Liver (tissue), 9 donors: ENCODE results near the gene PTPN9. TPM values are rescaled to one million over a fixed set of nuclear protein-coding genes. Genes with fewer than 3 reads are reported as not detected.

Experiments
- DNase-seq: peaks from one replicate; pipeline ENCODE4 v3.0.0-alpha.2; 2017; ENCODE audit warnings: low spot score
- H3K27ac ChIP-seq, 2 donors: one replicate each; pipeline ENCODE4 v1.7.0; 2013; ENCODE audit warnings: inconsistent platforms in 2 of 2, low read length in 2 of 2, control low read depth in 1 of 2, low read depth in 1 of 2, mild to moderate bottlenecking in 1 of 2
- H3K27me3 ChIP-seq, 4 donors: one replicate each; pipeline versions ENCODE4 v1.6.1 to v1.7.0; 2013; ENCODE audit warnings: low read length in 3 of 4, inconsistent platforms in 1 of 4, mild to moderate bottlenecking in 1 of 4, moderate library complexity in 1 of 4; ENCODE audit not compliant: control insufficient read depth in 4 of 4, insufficient read depth in 4 of 4
- H3K36me3 ChIP-seq, 4 donors: one replicate each; pipeline versions ENCODE4 v1.6.1 to v1.7.0; 2013; ENCODE audit warnings: low read length in 3 of 4, mild to moderate bottlenecking in 3 of 4, low read depth in 1 of 4, moderate library complexity in 1 of 4; ENCODE audit not compliant: control insufficient read depth in 4 of 4, insufficient read depth in 3 of 4
- H3K4me1 ChIP-seq, 4 donors: one replicate each; pipeline versions ENCODE4 v1.6.1 to v1.7.0; 2013; ENCODE audit warnings: low read length in 3 of 4, mild to moderate bottlenecking in 3 of 4, moderate library complexity in 1 of 4; ENCODE audit not compliant: control insufficient read depth in 4 of 4, insufficient read depth in 4 of 4
- H3K4me3 ChIP-seq, 3 donors: one replicate each; pipeline versions ENCODE4 v1.6.1 to v1.7.0; 2013; ENCODE audit warnings: low read length in 3 of 3, control low read depth in 1 of 3, low read depth in 1 of 3, mild to moderate bottlenecking in 1 of 3
- H3K9ac ChIP-seq, 2 donors: one replicate each; pipeline ENCODE4 v1.7.0; 2013; ENCODE audit warnings: low read length in 2 of 2, mild to moderate bottlenecking in 2 of 2, moderate library complexity in 2 of 2, control low read depth in 1 of 2, low read depth in 1 of 2
- H3K9me3 ChIP-seq, 4 donors: one replicate each; pipeline versions ENCODE4 v1.6.1 to v1.7.0; 2013; ENCODE audit warnings: low read length in 3 of 4; ENCODE audit not compliant: control insufficient read depth in 4 of 4
- FOXA1 ChIP-seq: IDR thresholded peaks from 2 replicates; pipeline ENCODE4 v1.6.1; 2016; ENCODE audit warnings: antibody characterized with exemption
- FOXA2 ChIP-seq: IDR thresholded peaks from 2 replicates; pipeline ENCODE4 v1.6.1; 2016; ENCODE audit warnings: antibody characterized with exemption
- GABPA ChIP-seq, 2 donors: IDR thresholded peaks in 1 of 2; conservative IDR thresholded peaks in 1 of 2; 2 replicates each; pipeline ENCODE4 v1.6.1; 2016; ENCODE audit warnings: antibody characterized with exemption in 2 of 2, mild to moderate bottlenecking in 1 of 2, moderate library complexity in 1 of 2
- HNF4A ChIP-seq, 2 donors: conservative IDR thresholded peaks; 2 replicates each; pipeline ENCODE4 v1.6.1; 2016; ENCODE audit warnings: antibody characterized with exemption in 2 of 2, mild to moderate bottlenecking in 2 of 2
- HNF4G ChIP-seq: IDR thresholded peaks from 2 replicates; pipeline ENCODE4 v1.6.1; 2016; ENCODE audit warnings: antibody characterized with exemption
- JUND ChIP-seq, 2 donors: IDR thresholded peaks; 2 replicates each; pipeline ENCODE4 v1.6.1; 2016; ENCODE audit warnings: antibody characterized with exemption in 2 of 2
- NR2F2 ChIP-seq: IDR thresholded peaks from 2 replicates; pipeline ENCODE4 v1.6.1; 2016; ENCODE audit warnings: antibody characterized with exemption
- RAD21 ChIP-seq, 2 donors: IDR thresholded peaks; 2 replicates each; pipeline ENCODE4 v1.6.1; 2016; ENCODE audit warnings: antibody characterized with exemption in 2 of 2, mild to moderate bottlenecking in 2 of 2
- RXRA ChIP-seq, 2 donors: IDR thresholded peaks; 2 replicates each; pipeline ENCODE4 v1.6.1; 2017 to 2018; ENCODE audit warnings: antibody characterized with exemption in 2 of 2, mild to moderate bottlenecking in 1 of 2
- SP1 ChIP-seq: IDR thresholded peaks from 2 replicates; pipeline ENCODE4 v1.6.1; 2018; ENCODE audit warnings: antibody characterized with exemption, mild to moderate bottlenecking
- TAF1 ChIP-seq: conservative IDR thresholded peaks from 2 replicates; pipeline ENCODE4 v1.6.1; 2016; ENCODE audit warnings: antibody characterized with exemption, mild to moderate bottlenecking
- YY1 ChIP-seq: IDR thresholded peaks from 2 replicates; pipeline ENCODE4 v1.6.1; 2016; ENCODE audit warnings: antibody characterized with exemption, mild to moderate bottlenecking
- WGBS: extraction: QIAGEN DNeasy Blood & Tissue Kit; methylation state at CpG from one replicate; pipeline ENCODE4 v1.1.7; 2013; 5-methylcytosine and 5-hydroxymethylcytosine counted together
- polyA plus RNA-seq, 2 donors: library from polyadenylated mRNA; stranded (reverse) in 1 of 2; unstranded in 1 of 2; fragments of 200-250 nt in 1 of 2; fragments of >200 nt in 1 of 2; fragmentation: Nextera tagmentation in 1 of 2; extraction: Ambion mirVana in 1 of 2; gene quantifications; one replicate each; pipeline versions ENCODE4 v1.2.1 to v1.2.3, GENCODE V29; 2013 to 2015
- total RNA-seq, 2 donors: library from RNA; depleted of rRNA; stranded (reverse); fragments of >200 nt; gene quantifications; one replicate each; pipeline ENCODE4 v1.2.3, GENCODE V29; 2014
- TF ChIP-seq, protein P1 (sequence below): IDR thresholded peaks from 2 replicates; pipeline ENCODE4 v1.6.1; 2016; ENCODE audit warnings: antibody characterized with exemption, mild to moderate bottlenecking
- TF ChIP-seq, protein P2 (sequence below): IDR thresholded peaks from 2 replicates; pipeline ENCODE4 v1.6.1; 2016; ENCODE audit warnings: antibody characterized with exemption
- TF ChIP-seq, protein P3 (sequence below): IDR thresholded peaks from 2 replicates; pipeline ENCODE4 v1.6.1; 2016; ENCODE audit warnings: antibody characterized with exemption
- TF ChIP-seq, protein P4 (sequence below): fragments of 150-350 bp; IDR thresholded peaks from 2 replicates; pipeline ENCODE4 v1.5.1; 2017; ENCODE audit warnings: improper control_type of control experiment, low read depth, low read length; ENCODE audit not compliant: missing input control
- TF ChIP-seq, protein P5 (sequence below): IDR thresholded peaks from 2 replicates; pipeline ENCODE4 v1.6.1; 2016; ENCODE audit warnings: antibody characterized with exemption
- donor health status: healthy.
- donor health status: healthy.
- donor health status: healthy.
- donor health status: healthy.
- donor health status: healthy.

The PTPN9 gene
- total and polyA plus RNA-seq, 4 donors = 5.4 to 14.1 (median 7.5) TPM

DNA sequence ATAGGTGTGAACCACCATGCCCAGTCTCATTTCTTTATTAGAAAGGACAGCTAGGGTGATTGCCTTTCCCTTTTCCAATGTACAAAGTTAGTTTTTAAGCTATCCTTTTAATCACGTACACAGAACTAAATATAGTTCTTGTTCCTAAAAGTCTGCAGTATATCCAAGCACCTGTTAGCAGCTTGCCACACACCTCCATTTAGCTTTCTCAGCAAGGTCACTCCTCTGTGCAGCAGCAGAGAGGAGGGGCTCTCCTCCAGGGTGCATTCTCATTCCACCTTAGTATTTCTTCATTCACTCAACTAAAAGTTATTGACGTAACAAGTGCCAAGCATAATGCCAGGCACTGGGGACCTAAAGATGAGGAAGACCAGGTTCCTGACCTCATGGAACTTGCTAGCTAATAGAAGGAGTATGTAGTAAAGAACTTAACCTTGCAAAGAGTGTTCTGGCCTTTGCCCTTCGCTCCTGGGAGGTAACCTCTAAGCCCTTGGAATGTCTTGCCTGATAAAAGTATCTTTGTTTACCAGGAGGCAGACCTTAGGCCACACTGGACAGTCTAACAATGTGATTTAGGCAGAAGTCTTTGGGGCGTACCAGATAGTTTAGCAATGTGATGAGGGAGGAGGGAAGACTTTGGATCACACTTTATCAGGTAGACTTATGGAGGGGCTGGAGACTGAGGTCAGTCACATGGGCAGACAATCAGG, 12.7 kb upstream of the PTPN9 start:
- DNase-seq = no peak
- Histone ChIP-seq H3K9me3 (no peaks in the 10 kb centered on the region), H3K36me3 (peaks cover 0 to 12% (median 3%) of the 10 kb centered on the region in 4 donors), H3K27ac (no peak overlapping the region), H3K4me1 (peaks cover 0 to 4% (median 2%) of the 10 kb centered on the region in 4 donors), H3K27me3 (no peaks in the 10 kb centered on the region), H3K9ac (no peak overlapping the region), H3K4me3 (no peak overlapping the region)
- TF ChIP-seq JUND (IDR thresholded peaks at IDR 0.05) (no peak), YY1 (no peak), RXRA (IDR thresholded peaks at IDR 0.05) (no peak), HNF4G (no peak), FOXA2 (no peak), GABPA (IDR thresholded peaks at IDR 0.05 in 1 of 2, conservative IDR thresholded peaks at IDR 0.05 in 1 of 2) (no peak), HNF4A (conservative IDR thresholded peaks at IDR 0.05) (no peak), RAD21 (IDR thresholded peaks at IDR 0.05) (no peak)
- TF ChIP-seq, protein P1, sequence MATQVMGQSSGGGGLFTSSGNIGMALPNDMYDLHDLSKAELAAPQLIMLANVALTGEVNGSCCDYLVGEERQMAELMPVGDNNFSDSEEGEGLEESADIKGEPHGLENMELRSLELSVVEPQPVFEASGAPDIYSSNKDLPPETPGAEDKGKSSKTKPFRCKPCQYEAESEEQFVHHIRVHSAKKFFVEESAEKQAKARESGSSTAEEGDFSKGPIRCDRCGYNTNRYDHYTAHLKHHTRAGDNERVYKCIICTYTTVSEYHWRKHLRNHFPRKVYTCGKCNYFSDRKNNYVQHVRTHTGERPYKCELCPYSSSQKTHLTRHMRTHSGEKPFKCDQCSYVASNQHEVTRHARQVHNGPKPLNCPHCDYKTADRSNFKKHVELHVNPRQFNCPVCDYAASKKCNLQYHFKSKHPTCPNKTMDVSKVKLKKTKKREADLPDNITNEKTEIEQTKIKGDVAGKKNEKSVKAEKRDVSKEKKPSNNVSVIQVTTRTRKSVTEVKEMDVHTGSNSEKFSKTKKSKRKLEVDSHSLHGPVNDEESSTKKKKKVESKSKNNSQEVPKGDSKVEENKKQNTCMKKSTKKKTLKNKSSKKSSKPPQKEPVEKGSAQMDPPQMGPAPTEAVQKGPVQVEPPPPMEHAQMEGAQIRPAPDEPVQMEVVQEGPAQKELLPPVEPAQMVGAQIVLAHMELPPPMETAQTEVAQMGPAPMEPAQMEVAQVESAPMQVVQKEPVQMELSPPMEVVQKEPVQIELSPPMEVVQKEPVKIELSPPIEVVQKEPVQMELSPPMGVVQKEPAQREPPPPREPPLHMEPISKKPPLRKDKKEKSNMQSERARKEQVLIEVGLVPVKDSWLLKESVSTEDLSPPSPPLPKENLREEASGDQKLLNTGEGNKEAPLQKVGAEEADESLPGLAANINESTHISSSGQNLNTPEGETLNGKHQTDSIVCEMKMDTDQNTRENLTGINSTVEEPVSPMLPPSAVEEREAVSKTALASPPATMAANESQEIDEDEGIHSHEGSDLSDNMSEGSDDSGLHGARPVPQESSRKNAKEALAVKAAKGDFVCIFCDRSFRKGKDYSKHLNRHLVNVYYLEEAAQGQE = no peak
- TF ChIP-seq, protein P2, sequence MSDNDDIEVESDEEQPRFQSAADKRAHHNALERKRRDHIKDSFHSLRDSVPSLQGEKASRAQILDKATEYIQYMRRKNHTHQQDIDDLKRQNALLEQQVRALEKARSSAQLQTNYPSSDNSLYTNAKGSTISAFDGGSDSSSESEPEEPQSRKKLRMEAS = no peak
- TF ChIP-seq, protein P3, sequence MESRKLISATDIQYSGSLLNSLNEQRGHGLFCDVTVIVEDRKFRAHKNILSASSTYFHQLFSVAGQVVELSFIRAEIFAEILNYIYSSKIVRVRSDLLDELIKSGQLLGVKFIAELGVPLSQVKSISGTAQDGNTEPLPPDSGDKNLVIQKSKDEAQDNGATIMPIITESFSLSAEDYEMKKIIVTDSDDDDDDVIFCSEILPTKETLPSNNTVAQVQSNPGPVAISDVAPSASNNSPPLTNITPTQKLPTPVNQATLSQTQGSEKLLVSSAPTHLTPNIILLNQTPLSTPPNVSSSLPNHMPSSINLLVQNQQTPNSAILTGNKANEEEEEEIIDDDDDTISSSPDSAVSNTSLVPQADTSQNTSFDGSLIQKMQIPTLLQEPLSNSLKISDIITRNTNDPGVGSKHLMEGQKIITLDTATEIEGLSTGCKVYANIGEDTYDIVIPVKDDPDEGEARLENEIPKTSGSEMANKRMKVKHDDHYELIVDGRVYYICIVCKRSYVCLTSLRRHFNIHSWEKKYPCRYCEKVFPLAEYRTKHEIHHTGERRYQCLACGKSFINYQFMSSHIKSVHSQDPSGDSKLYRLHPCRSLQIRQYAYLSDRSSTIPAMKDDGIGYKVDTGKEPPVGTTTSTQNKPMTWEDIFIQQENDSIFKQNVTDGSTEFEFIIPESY = no peak
- TF ChIP-seq, protein P4, sequence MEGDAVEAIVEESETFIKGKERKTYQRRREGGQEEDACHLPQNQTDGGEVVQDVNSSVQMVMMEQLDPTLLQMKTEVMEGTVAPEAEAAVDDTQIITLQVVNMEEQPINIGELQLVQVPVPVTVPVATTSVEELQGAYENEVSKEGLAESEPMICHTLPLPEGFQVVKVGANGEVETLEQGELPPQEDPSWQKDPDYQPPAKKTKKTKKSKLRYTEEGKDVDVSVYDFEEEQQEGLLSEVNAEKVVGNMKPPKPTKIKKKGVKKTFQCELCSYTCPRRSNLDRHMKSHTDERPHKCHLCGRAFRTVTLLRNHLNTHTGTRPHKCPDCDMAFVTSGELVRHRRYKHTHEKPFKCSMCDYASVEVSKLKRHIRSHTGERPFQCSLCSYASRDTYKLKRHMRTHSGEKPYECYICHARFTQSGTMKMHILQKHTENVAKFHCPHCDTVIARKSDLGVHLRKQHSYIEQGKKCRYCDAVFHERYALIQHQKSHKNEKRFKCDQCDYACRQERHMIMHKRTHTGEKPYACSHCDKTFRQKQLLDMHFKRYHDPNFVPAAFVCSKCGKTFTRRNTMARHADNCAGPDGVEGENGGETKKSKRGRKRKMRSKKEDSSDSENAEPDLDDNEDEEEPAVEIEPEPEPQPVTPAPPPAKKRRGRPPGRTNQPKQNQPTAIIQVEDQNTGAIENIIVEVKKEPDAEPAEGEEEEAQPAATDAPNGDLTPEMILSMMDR = no peak
- 94% methylated on average over 4 of the region's 4 CpGs for WGBS

DNA sequence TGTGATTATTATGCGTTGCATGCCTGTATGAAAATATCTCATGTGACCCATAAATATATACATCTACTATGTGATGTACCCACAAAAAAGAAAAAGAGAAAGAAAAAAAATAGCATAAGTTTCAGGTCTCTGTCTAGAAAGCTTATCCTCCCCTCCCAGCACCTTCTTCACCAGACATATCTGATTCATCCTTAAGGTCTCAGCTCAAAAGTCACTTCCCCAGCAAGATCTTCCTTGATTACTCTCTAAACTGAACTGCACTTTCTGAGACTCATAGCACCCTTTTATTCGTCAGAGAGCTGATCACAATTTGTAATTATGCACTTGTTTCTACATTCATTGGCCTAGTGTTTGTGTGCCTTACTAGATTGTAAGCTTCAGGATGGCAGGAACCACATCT, 11.1 kb upstream of the PTPN9 start:
- Histone ChIP-seq H3K27ac (no peak overlapping the region), H3K36me3 (peaks cover 0 to 8% (median 1%) of the 10 kb centered on the region in 4 donors), H3K9me3 (no peaks in the 10 kb centered on the region), H3K4me3 (no peak overlapping the region), H3K4me1 (no peaks in the 10 kb centered on the region), H3K27me3 (no peaks in the 10 kb centered on the region), H3K9ac (no peak overlapping the region)
- DNase-seq = no peak
- TF ChIP-seq, protein P1 = no peak
- no peak for TF ChIP-seq FOXA1
- TF ChIP-seq SP1 = no peak
- TF ChIP-seq, protein P5, sequence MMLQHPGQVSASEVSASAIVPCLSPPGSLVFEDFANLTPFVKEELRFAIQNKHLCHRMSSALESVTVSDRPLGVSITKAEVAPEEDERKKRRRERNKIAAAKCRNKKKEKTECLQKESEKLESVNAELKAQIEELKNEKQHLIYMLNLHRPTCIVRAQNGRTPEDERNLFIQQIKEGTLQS = no peak
- TF ChIP-seq TAF1 = no peak
- no peak for TF ChIP-seq JUND (IDR thresholded peaks at IDR 0.05)
- TF ChIP-seq, protein P4 = no peak
- TF ChIP-seq FOXA2 = no peak
- TF ChIP-seq, protein P2 = no peak
- TF ChIP-seq NR2F2 = no peak
- 94% methylated on average over 2 of the region's 2 CpGs for WGBS
